HT-29 (cell line): ENCODE results near the gene UBXN11. TPM values are rescaled to one million over a fixed set of nuclear protein-coding genes. Genes with fewer than 3 reads are reported as not detected.
"Not testable (repeated sequence)": the region's sequence is repeated elsewhere in the genome, so short reads cannot be mapped to it uniquely, and the experiment has no call there.

Experiments
- DNase-seq: peaks from one replicate; pipeline ENCODE4 v3.0.0-alpha.2; 2015; ENCODE audit warnings: low spot score
- total RNA-seq: library from RNA; depleted of rRNA; stranded (reverse); fragments of >200 nt; shearing (Covaris generic); gene quantifications from 2 replicates; pipeline ENCODE4 v1.2.3, GENCODE V29; 2014

UBXN11 gene
- total RNA-seq, 1 experiment from 2014 or later, result 26.8 TPM

DNA sequence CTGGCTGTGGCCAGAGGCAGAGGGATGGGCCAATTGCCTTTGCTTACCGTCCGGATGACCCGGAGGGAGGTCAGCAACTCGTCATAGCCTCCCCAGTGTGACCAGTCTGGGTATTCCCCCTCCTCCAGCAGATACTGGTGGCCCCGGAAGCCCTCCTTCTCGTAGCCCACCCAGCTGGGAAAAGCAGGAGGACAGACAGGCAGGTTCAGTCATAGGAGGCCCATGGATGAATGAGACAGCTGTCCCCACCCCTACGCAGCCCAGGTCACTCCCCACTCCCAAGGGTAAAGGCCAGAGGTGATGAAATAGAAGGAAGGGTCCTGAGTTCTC is 30.7 kb upstream of the UBXN11 start:
- no peak for DNase-seq

DNA sequence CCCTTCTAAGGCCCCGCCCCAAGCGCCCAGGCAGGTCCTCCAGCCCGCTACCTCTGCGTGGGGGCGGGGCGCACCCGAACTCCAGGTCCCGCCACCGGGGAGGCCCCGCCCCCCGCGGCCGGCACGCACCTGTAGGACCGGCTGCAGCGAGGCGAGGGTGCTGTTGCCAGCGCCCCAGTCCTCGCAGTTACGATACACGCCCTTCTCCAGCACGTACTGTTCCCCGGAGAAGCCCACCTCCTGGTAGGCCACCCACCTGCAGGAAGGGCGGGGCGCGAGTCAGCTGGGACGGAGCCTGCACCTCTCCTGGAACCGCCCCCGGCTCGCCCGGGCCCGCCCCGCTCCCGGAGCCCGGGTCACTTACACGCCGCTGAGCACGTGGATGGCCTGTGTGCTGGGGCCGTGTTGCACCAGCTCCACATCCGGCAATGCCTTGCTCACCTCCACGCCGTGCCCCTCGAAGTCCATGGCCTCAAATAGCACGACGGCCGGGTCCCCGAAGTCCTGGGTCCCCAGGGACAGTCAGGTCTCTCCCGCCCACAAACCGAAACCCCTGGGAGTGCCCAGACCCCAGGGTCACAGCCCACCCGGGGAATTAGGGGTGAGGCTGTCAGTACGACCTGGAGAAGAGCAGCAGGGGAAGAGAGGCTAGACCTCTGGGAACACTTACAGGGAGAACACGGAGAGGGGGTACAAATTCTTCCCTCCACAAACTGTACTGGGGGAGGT is 30.2 kb upstream of the UBXN11 start:
- DNase-seq, result peak; percentile 95

DNA sequence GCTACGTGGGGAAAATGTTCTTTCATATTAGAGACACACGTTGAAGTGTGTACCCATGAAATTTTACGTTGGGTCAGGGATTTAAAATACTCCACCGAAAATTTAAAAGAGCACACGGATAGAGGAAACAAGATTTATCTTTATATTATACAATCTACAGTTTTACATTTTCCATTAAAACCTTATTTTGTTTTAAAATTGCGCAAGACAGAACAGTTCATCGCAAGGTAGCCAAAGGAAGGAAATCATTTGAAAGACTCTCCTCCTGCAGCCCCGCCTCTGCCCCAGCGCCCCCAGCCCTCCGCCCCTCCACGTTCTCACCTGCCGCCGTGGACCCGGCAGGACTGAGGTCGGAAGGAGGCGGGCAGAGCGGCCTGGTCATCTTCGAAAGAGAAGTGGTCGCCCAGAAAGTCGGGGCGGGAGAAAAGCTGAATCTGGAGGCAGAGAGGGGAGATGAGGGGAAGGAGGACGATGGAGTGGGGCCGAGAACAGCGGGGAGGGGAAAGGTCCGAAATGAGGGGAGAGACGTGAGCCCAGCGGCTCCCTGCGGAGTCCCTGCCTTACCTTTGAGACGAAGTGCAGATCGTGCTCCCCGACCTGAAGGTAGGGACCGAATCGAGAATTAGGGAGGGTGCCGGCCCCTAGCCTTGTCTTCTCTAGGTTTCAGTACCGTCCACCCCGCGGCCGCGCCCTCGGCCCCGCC is 29.5 kb upstream of the UBXN11 start:
- no peak for DNase-seq

DNA sequence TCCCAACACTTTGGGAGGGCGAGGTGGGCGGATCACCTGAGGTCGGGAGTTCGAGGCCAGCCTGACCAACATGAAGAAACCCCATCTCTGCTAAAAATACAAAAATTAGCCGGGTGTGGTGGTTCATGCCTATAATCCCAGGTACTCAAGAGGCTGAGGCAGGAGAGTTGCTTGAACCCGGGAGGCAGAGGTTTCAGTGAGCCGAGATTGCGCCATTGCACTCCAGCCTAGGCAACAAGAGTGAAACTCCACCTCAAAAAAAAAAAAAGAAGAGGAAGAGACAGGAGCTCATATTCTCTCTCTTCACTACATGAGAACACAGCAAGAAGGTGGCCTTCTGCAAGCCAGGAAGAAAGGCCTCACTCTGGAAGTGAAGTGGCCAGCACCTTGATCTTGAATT is 26.9 kb upstream of the UBXN11 start:
- not testable (repeated sequence) for DNase-seq

DNA sequence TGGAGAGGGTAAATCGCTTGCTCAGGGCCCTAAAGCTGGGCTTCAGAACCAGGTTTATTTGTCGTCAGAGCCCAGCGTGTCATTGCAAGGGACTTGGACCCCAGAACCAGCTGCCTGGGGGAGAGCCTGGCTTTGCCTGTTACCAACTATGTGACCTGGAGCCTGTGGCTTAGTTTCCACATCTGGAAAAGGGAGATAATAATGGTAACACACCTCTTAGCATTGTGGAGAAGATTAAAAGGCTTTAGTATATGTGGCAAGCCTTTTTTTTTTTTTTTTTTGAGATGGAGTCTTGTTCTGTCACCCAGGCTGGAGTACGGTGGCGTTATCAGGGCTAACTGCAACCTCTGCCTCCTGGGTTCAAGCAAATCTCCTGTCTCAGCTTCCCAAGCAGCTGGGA is 23.8 kb upstream of the UBXN11 start:
- no peak for DNase-seq

DNA sequence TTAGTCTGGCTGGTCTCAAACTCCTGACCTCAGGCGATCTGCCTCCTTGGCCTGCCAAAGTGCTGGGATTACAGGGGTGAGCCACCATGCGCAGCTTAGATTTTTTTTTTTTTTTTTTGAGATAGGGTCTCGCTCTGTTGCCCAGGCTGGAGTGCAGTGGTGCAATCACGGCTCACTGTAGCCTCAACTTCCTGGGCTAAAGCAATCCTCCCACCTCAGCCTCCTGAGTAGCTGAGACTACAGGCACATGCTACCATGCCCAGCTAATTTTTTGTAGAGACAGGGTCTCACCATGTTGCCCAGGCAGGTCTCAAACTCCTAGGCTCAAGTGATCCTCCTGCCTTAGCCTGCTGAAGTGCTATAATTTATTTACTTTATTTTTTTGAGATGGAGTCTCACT is 22.9 kb upstream of the UBXN11 start:
- not testable (repeated sequence) for DNase-seq

DNA sequence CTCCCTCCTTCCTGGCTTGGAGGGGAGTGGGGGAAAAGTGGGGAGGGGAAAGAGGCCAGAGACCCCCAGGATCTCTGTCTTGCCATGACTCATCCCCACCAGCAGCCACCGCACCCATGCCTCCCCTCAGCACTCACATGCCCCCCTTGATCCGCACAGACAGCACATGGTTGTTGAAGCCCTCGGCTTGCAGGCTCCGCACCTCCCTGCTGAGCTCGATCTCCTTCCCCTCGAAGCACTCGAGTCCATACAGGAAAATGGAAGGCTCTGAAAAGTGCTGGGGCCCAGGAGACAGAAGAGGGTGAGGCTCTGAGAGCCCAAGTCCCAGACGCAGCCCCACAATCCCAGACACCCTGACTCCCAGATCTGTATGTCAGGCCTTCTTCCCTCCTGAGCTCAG is 22.2 kb upstream of the UBXN11 start:
- no peak for DNase-seq

DNA sequence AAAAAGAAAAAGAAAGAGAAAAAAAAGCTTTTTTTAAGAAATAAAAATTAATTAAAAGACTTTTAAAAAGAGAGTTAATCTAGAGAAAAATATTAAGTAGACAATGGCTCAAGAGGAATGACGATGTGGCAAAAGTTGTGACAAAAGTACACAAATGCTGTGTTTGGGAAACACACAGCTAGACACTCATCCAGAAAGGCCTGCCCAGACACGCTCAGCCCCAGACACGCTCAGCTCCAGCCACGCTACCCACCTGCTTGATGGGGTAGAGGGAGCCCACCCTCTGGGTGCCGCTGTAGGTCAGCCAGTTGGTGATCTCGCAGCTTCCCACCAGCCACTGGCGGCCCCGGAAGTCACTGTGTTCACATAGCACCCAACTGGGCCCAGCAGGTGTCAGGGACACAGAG is 21.5 kb upstream of the UBXN11 start:
- DNase-seq, result no peak

DNA sequence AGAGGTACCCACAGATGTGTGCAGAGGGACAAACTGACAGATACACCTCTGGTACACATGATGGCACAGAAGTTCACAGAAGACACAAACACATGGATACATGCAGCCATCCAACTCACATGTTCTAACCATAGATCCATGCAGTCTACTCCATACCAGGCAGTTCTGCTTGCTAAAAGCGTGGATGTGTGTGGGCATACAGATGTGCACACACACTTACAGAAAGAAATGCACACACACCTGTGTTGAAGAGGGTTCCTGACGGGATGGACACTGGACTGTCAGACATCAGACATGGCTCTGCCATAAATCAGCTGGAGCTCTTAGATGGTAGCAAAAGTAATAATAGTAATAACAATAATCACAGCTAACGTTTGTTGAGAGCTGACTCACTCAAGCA is 18.1 kb upstream of the UBXN11 start:
- DNase-seq, result no peak

DNA sequence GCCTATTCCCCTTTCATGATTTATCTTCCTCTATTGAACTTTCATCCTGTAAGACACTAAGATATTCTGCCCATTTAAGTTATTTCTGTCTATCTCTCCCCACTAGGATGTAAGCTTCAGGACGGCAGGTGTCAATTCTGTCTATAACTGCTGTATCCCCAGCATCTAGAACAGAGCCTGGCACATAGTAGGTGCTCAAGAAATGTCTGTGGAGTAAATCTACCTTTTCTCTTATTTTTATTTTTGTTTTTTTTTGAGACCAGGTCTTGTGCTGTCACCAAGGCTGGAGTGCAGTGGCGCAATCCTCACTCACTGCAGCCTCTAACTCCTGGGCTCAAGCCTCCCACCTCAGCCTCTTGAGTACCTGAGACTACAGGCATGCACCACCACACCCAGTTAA is 16.9 kb upstream of the UBXN11 start:
- no peak for DNase-seq

DNA sequence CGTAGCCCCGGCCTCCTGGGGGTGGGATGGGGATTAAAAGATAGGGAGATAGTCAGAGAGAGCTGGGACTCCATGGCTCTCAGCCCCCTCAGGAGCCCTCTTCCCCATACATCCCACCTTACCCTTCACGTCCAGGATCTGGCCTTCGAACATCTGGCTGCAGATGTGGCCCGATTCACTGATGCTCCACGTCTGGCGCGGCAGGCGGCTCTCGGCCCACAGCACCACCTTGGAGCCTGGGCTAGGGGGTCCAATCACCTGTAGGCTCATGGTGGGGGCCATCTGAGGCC is 15.6 kb upstream of the UBXN11 start:
- no peak for DNase-seq

DNA sequence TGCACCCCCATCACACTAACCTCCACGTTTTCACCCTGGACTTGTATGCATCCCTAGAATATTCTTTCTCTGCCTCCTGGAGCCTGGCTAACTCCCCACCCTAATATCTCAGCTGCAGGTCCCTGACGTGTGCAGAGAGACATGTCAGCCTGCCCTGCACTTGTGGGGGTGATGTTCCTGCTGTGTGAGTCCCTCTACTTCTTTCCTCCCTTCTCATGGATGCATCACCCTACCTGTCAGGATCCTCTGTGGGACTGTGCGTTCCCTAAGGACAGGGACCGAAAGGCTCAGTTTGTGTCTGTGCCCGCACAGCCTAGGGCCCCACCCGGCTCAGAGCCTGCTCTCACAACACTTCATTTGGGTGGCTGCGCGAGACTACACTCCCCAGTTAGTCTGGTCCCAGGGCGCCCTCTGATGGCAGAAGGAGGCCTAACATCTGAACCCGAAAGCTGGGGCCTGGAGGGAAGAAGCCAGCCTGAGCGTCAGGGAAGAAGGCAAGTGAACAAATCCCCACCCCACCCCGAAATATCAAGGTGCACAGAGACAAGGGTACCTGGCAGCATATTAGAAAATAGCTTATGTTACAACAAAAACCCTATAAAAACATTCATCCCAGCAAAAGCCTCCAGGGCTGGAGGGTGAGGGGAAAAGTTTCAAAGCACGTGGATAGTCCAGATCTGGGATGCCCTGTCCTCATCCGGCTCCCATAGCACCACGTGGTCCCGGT is 15.0 kb upstream of the UBXN11 start:
- peak; percentile 91 for DNase-seq

DNA sequence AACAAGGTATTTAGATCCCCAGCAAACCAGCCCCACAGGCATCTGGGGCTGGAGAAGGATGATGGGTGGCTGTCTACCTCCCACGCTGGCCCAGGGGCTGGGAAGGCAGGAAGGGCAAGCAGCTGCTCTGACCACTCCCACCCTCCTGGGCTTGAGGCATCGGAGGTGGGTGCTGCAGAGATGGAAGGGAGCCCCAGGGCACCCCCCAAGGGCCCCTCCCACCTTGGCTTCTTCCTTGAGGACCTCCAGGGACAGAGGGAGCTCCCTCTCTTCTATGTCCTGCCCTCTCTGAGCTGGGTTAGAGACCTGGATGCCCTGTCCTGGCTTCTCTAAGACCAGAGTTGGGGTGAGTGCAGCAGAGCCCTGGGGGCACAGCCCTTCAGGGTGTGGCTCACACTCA is 14.5 kb upstream of the UBXN11 start:
- DNase-seq, result no peak

DNA sequence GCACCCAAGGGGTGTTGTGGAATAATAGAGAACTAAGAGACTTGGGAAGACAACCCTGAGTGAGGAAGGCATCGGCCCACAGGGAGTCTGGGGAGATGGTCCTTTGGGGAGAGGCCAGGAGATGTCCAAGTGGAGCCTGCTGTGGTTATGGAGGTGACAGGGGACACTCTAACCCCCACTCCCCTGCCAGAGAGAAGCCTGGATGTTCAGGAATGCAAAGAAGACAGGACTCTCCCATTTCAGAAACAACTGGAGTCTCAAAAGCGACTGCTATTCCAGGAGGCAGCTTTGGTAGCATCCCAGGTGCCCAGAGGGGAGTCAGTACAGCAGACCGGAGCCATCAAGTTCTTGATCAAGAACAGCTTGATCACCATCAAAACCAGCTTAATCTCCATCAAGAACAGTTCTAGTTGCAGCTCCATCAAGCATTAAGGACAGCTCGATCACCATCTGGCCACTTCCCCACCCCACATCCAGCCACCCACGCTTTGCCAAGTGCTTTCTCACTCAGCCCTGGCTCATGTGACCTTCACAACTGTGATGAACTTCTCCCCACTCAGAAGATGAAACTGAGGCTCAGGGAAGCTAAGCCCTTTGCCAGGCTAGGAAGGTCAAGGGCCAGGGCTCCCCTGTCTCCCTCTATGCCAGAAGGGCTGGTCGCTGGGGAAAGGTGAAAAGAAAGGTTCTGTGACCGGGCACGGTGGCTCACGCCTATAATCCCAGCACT is 12.1 kb upstream of the UBXN11 start:
- DNase-seq, result no peak

DNA sequence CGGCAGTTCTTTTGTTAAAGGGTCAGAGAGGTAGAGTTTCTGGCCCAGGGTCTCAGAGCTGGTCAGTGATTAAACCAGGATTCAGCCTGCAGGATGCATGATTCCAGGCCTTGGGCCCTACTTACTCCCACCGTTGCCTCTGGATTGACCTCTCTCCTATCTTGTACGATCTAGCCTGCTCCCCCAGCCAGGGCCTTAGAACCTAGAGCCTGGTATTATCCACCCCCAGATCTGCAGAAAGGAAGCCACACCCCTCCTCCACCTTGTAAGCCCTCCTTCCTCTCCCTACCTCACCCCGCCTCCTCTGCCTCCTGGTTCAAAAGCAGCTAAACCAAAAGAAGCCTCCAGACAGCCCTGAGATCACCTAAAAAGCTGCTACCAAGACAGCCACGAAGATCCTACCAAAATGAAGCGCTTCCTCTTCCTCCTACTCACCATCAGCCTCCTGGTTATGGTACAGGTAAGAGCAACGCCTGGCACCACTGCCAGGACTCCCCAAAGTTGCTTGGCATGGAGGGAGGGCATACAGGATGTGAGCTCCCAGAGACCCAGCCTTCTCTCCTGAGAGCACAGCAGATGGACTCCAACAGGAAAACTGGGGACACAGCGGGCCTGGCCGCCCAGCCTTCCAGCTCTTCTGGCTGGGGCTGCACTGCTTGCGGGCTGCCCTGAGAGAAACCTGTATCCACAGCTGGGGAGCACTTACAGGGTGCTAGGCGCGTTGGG is 11.3 kb upstream of the UBXN11 start, which contains the start of gene CD52:
Gene CD52 (plus strand): TSS at position 347 of the 726 bp plus-strand sequence. CDS start 60 bp downstream, at position 407.
- DNase-seq, result no peak

DNA sequence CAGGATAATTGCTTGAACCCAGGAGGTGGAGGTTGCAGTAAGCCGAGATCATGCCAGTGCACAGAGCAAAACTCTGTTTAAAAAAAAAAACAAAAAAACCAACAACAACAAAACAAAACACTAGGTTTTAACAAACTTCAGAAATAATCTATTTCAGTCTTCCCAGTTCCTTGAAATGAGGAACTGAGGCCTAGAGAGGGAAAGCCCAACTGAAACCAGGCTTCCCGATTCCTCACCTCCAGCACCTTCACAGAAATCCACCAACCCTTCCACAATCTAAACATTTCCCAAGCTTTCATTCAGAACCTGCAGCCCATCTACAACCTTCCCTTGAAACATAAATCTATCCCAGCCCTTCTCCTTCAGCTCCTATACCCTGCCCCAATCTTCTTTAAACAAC is 10.7 kb upstream of the UBXN11 start:
- no peak for DNase-seq

DNA sequence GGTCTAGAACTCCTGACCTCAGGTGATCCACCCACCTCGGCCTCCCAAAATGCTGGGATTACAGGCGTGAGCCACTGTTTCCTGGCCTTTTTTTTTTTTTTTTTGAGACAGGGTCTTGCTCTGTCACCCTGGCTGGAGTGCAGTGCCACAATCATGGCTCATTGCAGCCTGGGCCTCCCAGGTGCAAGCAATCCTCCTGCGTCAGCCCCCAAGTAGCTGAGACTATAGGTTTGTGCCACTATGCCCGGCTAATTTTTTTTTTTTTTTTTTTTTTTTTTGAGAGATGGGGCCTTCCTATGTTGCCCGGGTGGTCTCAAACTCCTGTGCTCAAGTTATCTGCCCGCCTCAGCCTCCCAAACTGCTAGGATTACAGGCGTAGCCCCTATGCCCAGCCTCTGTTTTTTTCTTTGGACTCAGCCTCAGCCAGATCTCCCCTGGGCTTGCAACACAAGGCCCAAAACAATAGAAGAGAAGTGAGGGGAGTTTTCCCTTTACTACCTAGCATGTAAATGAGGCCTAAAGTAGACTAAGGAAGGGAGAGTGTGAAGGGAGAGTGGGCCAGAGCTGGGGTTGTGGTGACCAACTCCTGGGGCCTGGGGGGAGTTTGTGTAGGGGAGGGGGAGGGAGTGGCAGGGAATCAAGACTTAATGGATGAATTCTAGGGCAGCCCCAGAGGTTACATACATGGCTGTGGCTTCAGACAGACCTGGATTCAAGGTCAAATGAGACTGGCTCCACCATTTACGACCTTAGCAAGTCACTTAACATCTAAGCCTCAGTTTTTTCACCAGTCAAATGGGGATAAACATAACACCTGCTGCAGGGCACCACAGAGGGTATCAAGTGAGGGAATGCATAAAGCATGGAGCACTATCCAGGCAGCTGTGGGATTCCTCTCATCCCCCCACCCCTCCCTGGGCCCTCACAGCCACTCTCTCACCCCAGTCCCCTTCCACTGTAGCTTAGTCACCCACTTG is 9.7 kb upstream of the UBXN11 start:
- DNase-seq, result no peak

DNA sequence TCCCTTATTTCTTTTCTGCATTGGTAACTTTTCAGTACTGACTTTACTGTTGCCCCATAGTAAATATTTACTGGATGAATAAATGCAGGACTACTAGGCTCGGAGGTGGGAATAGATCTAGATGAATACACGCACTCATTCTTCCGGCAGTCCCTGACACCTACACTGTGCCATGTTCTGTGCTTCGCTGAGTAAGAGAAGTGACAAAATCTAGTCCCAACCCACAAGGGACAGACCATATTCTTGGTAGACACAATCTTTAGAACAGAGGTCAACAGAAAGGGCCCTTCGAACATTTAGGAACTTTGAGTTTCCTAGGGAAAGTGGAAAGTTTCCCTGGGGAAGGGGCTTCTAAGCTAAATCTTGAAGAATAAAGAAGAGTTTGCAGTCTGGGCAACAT is 8.1 kb upstream of the UBXN11 start:
- no peak for DNase-seq

DNA sequence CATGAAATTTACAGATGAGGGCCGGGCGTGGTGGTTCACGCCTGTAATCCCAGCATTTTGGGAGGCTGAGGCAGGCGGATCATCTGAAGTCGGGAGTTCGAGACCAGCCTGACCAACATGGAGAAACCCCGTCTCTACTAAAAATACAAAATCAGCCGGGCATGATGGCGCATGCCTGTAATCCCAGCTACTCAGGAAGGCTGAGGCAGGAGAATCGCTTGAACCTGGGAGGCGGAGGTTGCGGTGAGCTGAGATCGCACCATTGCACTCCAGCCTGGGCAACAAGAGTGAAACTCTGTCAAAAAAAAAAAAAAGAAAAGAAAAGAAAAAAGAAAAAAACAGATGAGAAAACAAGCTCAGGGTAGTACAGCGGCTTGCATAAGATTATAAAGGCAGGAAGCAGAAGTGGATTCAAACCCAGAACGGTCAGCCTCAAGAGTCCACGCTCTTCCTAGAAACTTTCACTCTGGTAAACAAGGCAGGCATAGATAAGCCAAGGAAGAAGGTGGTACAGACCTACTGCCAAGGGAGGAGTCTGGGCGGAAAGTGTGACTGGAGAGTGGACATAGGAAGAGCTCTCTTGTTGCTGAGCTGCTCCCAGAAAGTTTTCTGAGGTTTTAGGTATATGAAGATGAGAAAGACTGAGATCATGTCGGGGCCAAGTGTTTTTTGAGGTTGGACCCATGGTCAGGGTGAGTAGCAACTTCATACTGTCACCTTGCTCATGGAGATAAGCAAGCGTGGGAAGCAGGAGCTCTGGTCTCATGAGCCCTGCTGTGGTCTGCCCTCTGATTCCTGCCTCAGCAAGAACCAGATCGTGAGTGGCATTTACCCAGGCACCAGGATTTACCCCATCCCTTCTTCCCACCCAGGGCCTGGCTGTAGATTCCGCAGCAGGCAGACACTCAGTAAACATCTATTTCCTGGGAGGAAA is 1.8 kb upstream of the UBXN11 start:
- DNase-seq, result not testable (repeated sequence)
